NCI-H1092 (cell line): ENCODE results near the gene ELAVL4.
"Not testable (repeated sequence)": the region's sequence is repeated elsewhere in the genome, so short reads cannot be mapped to it uniquely, and the experiment has no call there.

Experiments used
- DNase-seq: peaks from one replicate; lab custom pipeline; 2025; lab: John Stamatoyannopoulos, UW

ELAVL4 gene

DNA sequence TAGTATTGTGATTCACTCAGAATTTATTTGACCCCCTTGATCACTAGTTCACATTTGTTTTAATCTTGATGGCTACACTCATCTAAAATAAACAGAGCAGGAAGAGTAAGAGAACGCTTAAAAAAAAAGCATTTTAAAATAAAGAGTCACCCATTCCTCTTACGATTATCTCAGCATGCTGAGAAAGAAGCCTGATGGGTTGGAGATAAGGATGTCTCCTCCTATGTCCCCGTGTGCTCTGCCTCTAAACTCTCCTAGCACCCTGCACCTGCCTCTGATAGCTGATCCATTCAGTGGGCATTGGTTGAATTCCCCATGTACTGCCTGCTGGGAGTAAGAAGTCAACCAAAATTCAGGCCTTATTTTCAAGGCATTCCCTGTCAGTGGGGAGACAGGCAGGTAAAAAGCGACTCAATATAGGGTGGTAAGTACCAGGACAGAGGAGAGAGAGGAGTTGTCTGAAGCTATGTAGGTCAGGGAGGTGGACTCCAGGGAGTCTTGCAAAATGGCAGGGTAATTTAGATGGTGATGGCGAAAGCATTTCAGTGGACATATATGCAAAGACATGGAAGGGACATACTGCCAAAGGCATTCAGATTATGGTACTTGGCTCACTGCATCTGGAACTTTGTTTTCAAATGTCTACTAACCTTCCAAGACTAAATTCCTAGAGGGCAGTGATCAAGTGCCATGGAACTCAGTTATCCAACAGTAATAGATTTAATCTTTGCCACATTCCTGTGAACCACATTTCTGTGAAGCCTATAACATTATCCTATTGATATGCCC, 18.4 kb downstream of the ELAVL4 start:
- DNase-seq: no peak

GRCh38 chr1:50129201-50129600, 20.5 kb downstream of the ELAVL4 start:
- DNase-seq: no peak

DNA sequence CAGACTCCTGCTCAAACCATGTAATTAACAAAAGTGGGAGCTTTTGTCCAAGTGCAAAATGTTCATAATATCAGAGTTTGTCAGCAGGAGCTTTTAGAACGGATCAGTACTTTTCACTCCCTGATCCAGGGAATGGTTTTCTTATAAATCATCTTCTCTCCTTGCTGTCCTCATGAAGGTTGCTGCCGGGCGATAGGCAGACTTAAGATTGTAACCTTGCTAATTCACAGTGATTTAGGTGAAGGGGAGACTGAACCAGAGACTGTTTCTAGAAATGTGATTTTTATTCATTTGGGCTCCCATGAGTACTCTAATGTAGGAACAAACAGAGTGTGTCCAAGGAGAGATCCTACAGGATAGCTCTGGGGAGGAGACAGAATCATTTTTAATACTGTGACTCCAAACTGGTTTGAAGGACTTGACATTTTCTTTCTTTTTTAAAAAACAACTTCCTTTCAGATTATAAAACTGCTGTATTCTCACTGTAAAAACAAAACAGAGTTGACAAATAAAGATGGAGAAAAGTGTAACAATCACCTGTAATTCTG, 23.7 kb downstream of the ELAVL4 start:
- DNase-seq: no peak

GRCh38 chr1:50135716-50136115, 27.0 kb downstream of the ELAVL4 start:
- DNase-seq: no peak

DNA sequence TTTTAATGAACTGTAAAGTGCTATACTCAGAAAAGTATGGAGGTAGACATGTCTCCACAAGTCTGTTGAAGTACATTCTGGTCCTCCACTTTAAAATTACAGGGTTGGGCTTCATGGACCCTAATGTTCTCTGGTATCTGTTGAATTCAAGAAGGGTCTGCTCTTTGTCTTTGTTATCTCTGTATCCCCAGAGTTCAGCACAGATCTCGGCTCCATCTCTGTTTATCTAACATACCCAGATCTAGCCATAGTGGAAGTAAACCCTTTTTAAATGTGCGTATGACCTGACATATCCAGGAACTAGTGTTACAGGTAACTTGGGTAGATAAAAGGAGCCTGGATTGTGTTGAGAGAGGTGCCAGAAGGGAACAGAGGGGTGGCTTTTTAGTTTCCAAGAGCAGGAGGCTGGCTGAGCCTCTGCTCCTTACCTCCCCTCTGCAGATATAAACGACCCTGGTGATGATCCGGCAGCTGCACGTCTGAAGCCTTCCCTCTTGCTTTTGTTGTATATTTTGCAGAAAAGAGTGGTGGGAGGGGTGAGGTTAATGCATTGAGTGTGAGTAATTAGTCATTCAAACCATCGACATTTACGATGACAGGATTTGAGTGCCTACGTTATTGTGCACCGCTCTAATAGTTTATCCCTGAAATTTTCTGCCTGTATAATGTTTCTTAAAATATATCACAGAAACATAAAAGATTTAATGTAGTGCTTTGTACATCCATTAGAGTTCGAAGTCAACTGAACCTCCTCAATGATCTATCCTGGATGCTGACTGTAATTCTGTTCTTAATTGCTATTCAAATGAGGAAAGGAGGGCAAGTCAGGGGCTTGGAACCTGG, 30.8 kb downstream of the ELAVL4 start:
- DNase-seq: peak; percentile 6

DNA sequence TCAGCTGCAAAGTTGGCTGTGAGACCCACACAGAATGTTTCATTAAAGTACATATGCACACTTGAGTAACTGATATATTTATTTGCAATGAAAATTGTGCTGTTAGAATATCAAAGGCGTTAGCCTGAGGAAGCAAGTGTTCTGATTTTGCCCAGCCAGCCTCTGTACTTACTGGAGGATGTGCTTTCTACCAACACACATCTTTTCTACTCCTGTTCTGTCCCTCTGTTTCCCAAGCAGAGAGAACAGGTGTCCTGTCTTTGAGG, 31.4 kb downstream of the ELAVL4 start:
- DNase-seq: no peak

- DNase-seq: no peak
Observed at GRCh38 chr1:50147191-50147850, 38.6 kb downstream of the ELAVL4 start.

- no peak for DNase-seq
Observed at GRCh38 chr1:50148142-50148923, 39.6 kb downstream of the ELAVL4 start.

DNA sequence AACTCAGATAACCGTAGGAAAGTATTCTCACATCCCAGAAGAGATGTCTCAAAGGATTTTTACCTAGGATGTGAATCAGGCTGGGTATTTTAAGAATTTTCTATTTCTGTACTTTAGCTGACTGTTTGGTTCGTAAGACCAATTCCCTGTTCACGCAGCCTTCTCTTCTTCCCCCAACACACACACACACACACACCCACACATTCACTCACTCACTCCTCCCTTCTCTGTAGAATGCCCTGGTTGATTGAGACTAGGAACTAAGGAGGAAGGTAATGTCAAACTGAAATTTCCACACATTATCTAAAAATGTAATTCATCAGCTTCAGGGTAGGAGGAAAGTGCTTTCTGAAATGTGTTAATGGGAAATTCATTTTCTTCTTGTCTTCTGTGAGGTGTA, 43.5 kb downstream of the ELAVL4 start:
- no peak for DNase-seq

- no peak for DNase-seq
Observed at GRCh38 chr1:50155541-50155940, 46.8 kb downstream of the ELAVL4 start.

- DNase-seq: no peak
Observed at GRCh38 chr1:50156241-50157010, 47.7 kb downstream of the ELAVL4 start.

- no peak for DNase-seq
Observed at GRCh38 chr1:50157306-50157941, 48.7 kb downstream of the ELAVL4 start.

GRCh38 chr1:50158421-50158820, 49.7 kb downstream of the ELAVL4 start:
- DNase-seq: no peak

DNA sequence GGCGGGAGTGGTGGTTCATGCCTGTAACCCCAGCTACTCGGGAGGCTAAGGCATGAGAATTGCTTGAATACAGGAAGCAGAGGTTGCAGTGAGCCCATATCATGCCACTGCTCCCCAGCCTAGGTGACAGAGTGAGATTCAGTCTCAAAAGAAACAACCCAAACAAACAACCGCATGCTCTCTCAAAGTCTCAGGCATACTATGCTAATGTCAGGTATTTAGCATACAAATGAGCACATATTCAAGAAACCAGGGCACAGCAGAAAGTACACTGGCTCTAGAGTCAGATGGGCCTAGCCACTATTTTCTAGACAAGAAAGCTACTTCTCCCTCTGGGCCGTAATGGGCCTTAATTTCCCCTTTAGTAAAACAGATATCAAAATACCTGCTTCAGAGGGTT, 55.0 kb downstream of the ELAVL4 start:
- no peak for DNase-seq

- not testable (repeated sequence) for DNase-seq
Observed at GRCh38 chr1:50166351-50166750, 57.6 kb downstream of the ELAVL4 start.

DNA sequence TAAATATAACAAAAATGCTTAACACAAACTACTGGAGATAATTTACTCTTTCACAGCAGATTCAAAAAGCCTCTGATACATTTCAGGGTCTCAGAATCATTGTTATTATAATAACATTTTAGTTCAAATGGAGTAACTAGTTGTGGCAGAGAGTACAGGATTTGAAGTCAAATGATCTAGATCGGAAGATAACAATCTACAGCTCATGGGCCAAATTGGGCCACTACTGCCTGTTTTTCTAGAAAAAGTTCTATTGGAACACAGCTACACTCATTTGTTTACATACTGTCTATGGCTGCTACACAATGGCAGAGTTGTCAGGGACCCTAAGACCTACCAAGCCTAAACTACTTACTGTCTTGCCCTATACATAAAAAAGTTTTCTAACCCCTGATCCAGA, 63.6 kb downstream of the ELAVL4 start:
- DNase-seq: no peak

DNA sequence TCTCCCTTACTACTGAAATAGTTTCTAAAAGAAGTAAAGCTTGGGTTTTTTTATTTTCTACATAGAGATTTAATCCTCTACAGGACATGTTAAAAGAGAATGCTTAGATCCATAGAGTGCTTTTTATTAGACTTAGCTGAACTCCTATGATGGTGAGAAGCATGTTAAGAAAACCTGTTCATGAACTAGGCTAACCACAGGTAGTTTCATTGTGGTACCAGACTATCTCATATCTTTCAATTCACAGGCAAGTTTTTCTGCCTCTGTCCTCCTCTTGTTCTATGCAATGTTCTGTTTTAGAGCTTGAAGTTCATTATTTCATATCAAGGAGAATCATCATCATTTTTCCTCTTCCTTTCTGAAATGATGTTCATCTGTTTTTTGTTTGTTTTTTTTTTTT, 65.4 kb downstream of the ELAVL4 start:
- no peak for DNase-seq

- DNase-seq: no peak
Observed at GRCh38 chr1:50175719-50176639, 67.3 kb downstream of the ELAVL4 start.

- DNase-seq: no peak
Observed at GRCh38 chr1:50177994-50178393, 69.3 kb downstream of the ELAVL4 start.

- DNase-seq: no peak
Observed at GRCh38 chr1:50179639-50180038, 70.9 kb downstream of the ELAVL4 start.
